Ascending aorta (tissue), 2 donors: Measurements from ENCODE around the gene CXCR5. TPM values are rescaled to one million over a fixed set of nuclear protein-coding genes. Genes with fewer than 3 reads are reported as not detected.

ENCODE experiments used
- DNase-seq, 2 donors: peaks; one replicate each; pipeline ENCODE4 v3.0.0-alpha.2; 2019; ENCODE audit warnings: low spot score in 2 of 2
- H3K27ac ChIP-seq, 2 donors: fragments of 200-600 bp; sonication (generic); one replicate each; pipeline ENCODE4 v1.5.1; 2016 to 2017; ENCODE audit warnings: mild to moderate bottlenecking in 1 of 2
- H3K27me3 ChIP-seq: fragments of 200-600 bp; sonication (generic); one replicate; pipeline ENCODE4 v1.5.1; 2017
- H3K36me3 ChIP-seq, 2 donors: fragments of 200-600 bp; sonication (generic); one replicate each; pipeline ENCODE4 v1.5.1; 2016
- H3K4me1 ChIP-seq, 2 donors: fragments of 200-600 bp; sonication (generic); one replicate each; pipeline ENCODE4 v1.5.1; 2016 to 2017; ENCODE audit warnings: mild to moderate bottlenecking in 1 of 2
- H3K4me3 ChIP-seq, 2 donors: fragments of 200-600 bp; sonication (generic); one replicate each; pipeline ENCODE4 v1.5.1; 2016 to 2017; ENCODE audit warnings: mild to moderate bottlenecking in 1 of 2
- H3K9me3 ChIP-seq, 2 donors: fragments of 200-600 bp; sonication (generic); one replicate each; pipeline ENCODE4 v1.5.1; 2016
- CTCF ChIP-seq, 3 experiments: fragments of 200-600 bp in 2 of 3; fragments of 450-650 bp in 1 of 3; sonication (generic) in 2 of 3; IDR thresholded peaks; one replicate each; pipeline ENCODE4 v1.5.1; 2016 to 2019; ENCODE audit warnings: antibody characterized with exemption in 3 of 3, mild to moderate bottlenecking in 1 of 3, moderate library complexity in 1 of 3
- intact Hi-C: fragments of 100-400 bp; cut with DNase I; formaldehyde crosslinking; loops from one replicate; pipeline ENCODE4 v1.15.1; 2023
- total RNA-seq: library from RNA; depleted of rRNA; stranded (reverse); fragments of >200 nt; gene quantifications from one replicate; pipeline ENCODE4 v1.1.0, GENCODE V29; 2016

The CXCR5 gene
- total RNA-seq, 1 donor from 2014 or later = not detected

GRCh38 chr11:118878163-118878563, 5.5 kb upstream of the CXCR5 start:
- intact Hi-C loops = loop anchor here (5.0 kb wide), 1 partner anchor 46 kb away; no protein-coding TSS in a partner anchor
- Histone ChIP-seq H3K27me3 (no peaks in the 10 kb centered on the region), H3K36me3 (no peaks in the 10 kb centered on the region), H3K4me1 (peaks cover 0 to 5% of the 10 kb centered on the region in 2 donors), H3K4me3 (no peak overlapping the region), H3K27ac (no peak overlapping the region), H3K9me3 (no peaks in the 10 kb centered on the region)
- no peak for DNase-seq
- no peak for TF ChIP-seq CTCF (IDR thresholded peaks at IDR 0.05)

GRCh38 chr11:118881228-118881627, 2.5 kb upstream of the CXCR5 start:
- H3K9me3 ChIP-seq = no peaks in the 10 kb centered on the region
- no peaks in the 10 kb centered on the region for H3K27me3 ChIP-seq
- no peak for DNase-seq
- intact Hi-C loops = no loop called here
- H3K4me1 ChIP-seq = peaks cover 0 to 13% of the 10 kb centered on the region in 2 donors
- TF ChIP-seq CTCF (IDR thresholded peaks at IDR 0.05) = no peak
- H3K4me3 ChIP-seq = no peak overlapping the region
- H3K36me3 ChIP-seq = no peaks in the 10 kb centered on the region
- H3K27ac ChIP-seq = no peak overlapping the region

GRCh38 chr11:118882491-118882890, 1.2 kb upstream of the CXCR5 start:
- Histone ChIP-seq H3K9me3 (no peaks in the 10 kb centered on the region), H3K4me3 (no peak overlapping the region), H3K4me1 (peaks cover 0 to 21% of the 10 kb centered on the region in 2 donors), H3K27me3 (no peaks in the 10 kb centered on the region), H3K36me3 (no peaks in the 10 kb centered on the region), H3K27ac (peak overlapping the region; percentile 95 to 96)
- TF ChIP-seq CTCF (IDR thresholded peaks at IDR 0.05) = no peak
- DNase-seq = no peak
- intact Hi-C loops = no loop called here

GRCh38 chr11:118883004-118883367, 706 bp upstream of the CXCR5 start:
- H3K27ac ChIP-seq = peak overlapping the region; percentile 95 to 96
- no peaks in the 10 kb centered on the region for H3K27me3 ChIP-seq
- no peaks in the 10 kb centered on the region for H3K9me3 ChIP-seq
- peaks cover under 1 to 23% of the 10 kb centered on the region in 2 donors for H3K4me1 ChIP-seq
- TF ChIP-seq CTCF (IDR thresholded peaks at IDR 0.05) = no peak
- no peak overlapping the region for H3K4me3 ChIP-seq
- intact Hi-C loops = no loop called here
- DNase-seq = peak in 1 of 2 donors; percentile 68
- H3K36me3 ChIP-seq = no peaks in the 10 kb centered on the region

GRCh38 chr11:118884875-118885274, 1.2 kb downstream of the CXCR5 start:
- no peak for TF ChIP-seq CTCF (IDR thresholded peaks at IDR 0.05)
- H3K9me3 ChIP-seq = no peaks in the 10 kb centered on the region
- intact Hi-C loops = no loop called here
- H3K27ac ChIP-seq = peak overlapping the region; percentile 95 to 96
- H3K27me3 ChIP-seq = no peaks in the 10 kb centered on the region
- H3K36me3 ChIP-seq = no peaks in the 10 kb centered on the region
- peaks cover 16 to 40% of the 10 kb centered on the region in 2 donors for H3K4me1 ChIP-seq
- H3K4me3 ChIP-seq = no peak overlapping the region
- no peak for DNase-seq

- H3K27ac ChIP-seq = peak overlapping the region; percentile 95 to 96
- H3K4me3 ChIP-seq = peak overlapping the region in 1 of 2 donors; percentile 62
- H3K9me3 ChIP-seq = no peaks in the 10 kb centered on the region
- peaks cover 20 to 43% of the 10 kb centered on the region in 2 donors for H3K4me1 ChIP-seq
- no peaks in the 10 kb centered on the region for H3K36me3 ChIP-seq
- no peaks in the 10 kb centered on the region for H3K27me3 ChIP-seq
- intact Hi-C loops = no loop called here
- no peak for DNase-seq
- no peak for TF ChIP-seq CTCF (IDR thresholded peaks at IDR 0.05)
Measured at GRCh38 chr11:118885319-118885718, 1.6 kb downstream of the CXCR5 start.
